KOPT-K1 (cell line): Measurements from ENCODE around the gene SMG7.

Source experiments
- H3K27ac ChIP-seq: fragments of 200-600 bp; sonication (generic); 2 replicates; pipeline ENCODE4 v1.5.1; 2016; ENCODE audit warnings: antibody characterized with exemption, mild to moderate bottlenecking, low read depth, low read length; ENCODE audit not compliant: poor library complexity, severe bottlenecking
- H3K36me3 ChIP-seq: fragments of 200-600 bp; sonication (generic); 2 replicates; pipeline ENCODE4 v1.5.1; 2017; ENCODE audit warnings: antibody characterized with exemption, mild to moderate bottlenecking, low read length, moderate library complexity; ENCODE audit not compliant: insufficient read depth
- H3K9me3 ChIP-seq: fragments of 200-600 bp; sonication (generic); 2 replicates; pipeline ENCODE4 v1.5.1; 2017; ENCODE audit warnings: antibody characterized with exemption, low read length, mild to moderate bottlenecking; ENCODE audit not compliant: insufficient read depth, poor library complexity, severe bottlenecking

SMG7 gene

GRCh38 chr1:183515002-183515689 is 42.8 kb downstream of the SMG7 start:
- H3K27ac ChIP-seq, result no peak overlapping the region
- H3K9me3 ChIP-seq, result no peaks in the 10 kb centered on the region
- peaks cover 65% of the 10 kb centered on the region for H3K36me3 ChIP-seq

DNA sequence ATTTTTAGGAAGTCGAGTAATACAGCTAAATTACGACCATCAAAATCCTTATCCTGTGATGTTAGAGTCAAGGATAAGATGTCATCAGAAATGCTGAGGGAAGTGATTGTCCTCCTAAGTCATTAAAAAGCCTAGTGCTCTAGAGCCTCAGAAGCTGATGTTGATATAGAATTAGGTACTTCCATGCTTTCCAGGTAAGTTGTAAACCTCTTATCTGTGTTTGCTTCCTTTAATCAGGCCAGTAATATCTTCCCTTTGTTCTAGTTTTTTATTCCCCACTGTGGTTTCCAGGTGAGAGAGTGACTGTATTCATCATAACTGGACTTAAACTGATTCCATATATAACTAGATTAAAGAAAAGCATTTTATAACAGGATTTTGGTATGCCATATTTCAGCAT is 44.4 kb downstream of the SMG7 start:
- Histone ChIP-seq H3K27ac (no peak overlapping the region), H3K9me3 (no peaks in the 10 kb centered on the region), H3K36me3 (peaks cover 80% of the 10 kb centered on the region)

DNA sequence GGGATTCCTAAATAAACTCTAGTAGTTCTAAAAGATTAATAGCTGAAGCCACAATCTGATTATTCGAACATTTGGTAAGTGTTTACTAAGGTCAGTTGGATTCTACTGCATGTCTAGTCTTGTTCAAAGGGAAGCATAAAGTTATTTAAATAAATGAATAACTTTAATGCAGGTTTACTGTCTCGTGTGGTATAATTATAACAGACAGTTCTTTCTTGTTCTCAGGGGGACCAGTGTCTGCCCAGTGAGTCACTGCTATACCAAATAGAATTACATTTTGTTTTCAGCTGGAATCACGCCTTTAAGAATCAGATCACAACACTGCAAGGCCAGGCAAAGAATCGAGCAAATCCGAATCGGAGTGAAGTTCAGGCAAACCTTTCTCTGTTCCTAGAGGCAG is 45.1 kb downstream of the SMG7 start:
- no peaks in the 10 kb centered on the region for H3K9me3 ChIP-seq
- no peak overlapping the region for H3K27ac ChIP-seq
- H3K36me3 ChIP-seq, result peaks cover 87% of the 10 kb centered on the region

- Histone ChIP-seq H3K9me3 (no peaks in the 10 kb centered on the region), H3K36me3 (peaks cover 98% of the 10 kb centered on the region)
Observed at GRCh38 chr1:183520379-183520778, 48.1 kb downstream of the SMG7 start.

DNA sequence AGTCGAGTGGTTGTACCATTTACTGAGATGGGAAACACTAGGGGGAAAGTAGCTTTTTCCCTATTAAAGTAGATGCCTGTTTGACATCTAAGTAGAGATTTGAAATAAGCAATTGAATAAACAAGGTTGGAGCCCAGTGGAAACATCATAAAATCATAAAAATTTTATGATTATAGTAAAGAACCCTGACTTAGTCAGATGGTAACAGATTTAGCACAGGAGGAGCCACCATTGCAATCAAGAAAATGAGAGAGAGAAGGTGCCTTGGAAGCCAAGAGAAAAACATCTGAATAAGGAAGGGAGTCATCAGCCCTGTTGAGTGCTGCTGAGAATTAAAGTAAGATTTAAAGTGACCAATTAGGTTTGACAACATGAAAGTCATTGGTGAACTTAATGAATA is 49.8 kb downstream of the SMG7 start:
- Histone ChIP-seq H3K27ac (no peak overlapping the region), H3K9me3 (no peaks in the 10 kb centered on the region), H3K36me3 (peaks cover 97% of the 10 kb centered on the region)

More at GRCh38 chr1:183520379-183520778, 48.1 kb downstream of the SMG7 start:
- no peak overlapping the region for H3K27ac ChIP-seq

DNA sequence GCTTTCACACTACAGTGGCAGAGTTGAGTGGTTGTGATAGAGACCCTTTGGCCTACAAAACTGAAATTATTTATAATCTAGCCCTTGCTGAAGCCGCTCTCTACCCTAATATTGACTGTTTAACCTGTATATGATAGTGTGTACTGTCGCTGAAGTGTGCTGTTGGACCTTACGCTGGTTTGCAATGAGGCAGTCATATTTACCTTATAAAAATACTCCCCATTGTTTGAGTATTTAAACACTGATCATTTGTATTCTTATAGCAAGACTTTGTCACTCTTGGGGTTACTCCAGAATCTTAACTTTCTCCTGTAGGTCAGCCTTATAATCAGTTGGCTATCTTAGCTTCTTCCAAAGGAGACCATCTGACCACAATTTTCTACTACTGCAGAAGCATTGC is 56.3 kb downstream of the SMG7 start:
- H3K9me3 ChIP-seq, result no peaks in the 10 kb centered on the region
- H3K36me3 ChIP-seq, result peaks cover 98% of the 10 kb centered on the region
- no peak overlapping the region for H3K27ac ChIP-seq

GRCh38 chr1:183533617-183534174 is 61.4 kb downstream of the SMG7 start:
- no peaks in the 10 kb centered on the region for H3K9me3 ChIP-seq
- H3K27ac ChIP-seq, result no peak overlapping the region
- peaks cover 100% of the 10 kb centered on the region for H3K36me3 ChIP-seq

- Histone ChIP-seq H3K9me3 (no peaks in the 10 kb centered on the region), H3K27ac (no peak overlapping the region), H3K36me3 (peaks cover 100% of the 10 kb centered on the region)
Observed at GRCh38 chr1:183537405-183537804, 65.1 kb downstream of the SMG7 start.

DNA sequence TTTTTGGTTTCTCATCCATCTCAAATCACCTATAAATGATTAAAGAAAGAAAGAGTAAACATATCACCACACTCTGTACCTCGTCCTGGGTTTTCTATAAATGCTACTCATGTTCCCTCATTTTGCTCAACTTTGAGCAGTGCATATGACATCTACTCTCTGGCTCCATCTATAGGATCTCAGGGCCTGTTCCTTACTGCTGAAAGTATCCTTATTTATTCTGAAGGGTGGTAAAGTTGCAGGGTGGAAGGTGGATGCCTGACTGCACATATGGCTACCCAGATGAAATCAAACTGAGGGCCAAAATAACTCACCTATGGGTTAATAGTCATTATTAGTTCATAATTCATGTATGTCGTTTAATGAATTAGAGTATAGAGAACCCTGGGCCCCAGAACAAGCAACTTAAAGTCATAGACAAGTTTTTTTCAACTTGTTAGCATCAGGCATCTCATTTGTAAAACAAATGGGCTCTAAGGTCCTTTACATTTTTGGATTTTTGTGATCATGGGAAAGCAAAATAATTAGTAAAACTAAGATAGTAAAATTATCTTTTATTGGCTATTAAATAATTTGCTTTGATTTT is 71.4 kb downstream of the SMG7 start:
- peaks cover 100% of the 10 kb centered on the region for H3K36me3 ChIP-seq
- H3K27ac ChIP-seq, result no peak overlapping the region
- no peaks in the 10 kb centered on the region for H3K9me3 ChIP-seq

GRCh38 chr1:183544598-183545297 is 72.4 kb downstream of the SMG7 start:
- Histone ChIP-seq H3K27ac (no peak overlapping the region), H3K36me3 (peaks cover 100% of the 10 kb centered on the region), H3K9me3 (no peaks in the 10 kb centered on the region)

DNA sequence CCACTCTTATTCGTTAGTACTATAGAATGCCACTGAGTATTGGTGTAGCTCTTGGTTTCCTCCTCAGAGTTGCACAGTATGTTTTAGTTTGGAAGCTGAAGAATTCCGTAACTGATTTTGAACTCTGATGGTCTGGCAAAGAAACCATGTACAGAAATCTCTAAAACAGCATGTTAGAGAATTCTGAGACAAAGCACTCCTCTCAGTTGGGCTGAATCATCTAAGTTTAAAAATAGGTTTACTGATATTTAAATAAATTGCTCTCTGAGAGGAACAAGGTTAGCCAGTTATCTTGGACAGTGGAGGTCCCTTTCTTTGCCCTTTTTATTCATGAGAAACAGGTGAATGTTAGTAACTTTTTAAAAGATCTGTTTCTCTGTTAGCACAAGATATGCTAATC is 74.1 kb downstream of the SMG7 start:
- no peaks in the 10 kb centered on the region for H3K9me3 ChIP-seq
- no peak overlapping the region for H3K27ac ChIP-seq
- H3K36me3 ChIP-seq, result peaks cover 100% of the 10 kb centered on the region

DNA sequence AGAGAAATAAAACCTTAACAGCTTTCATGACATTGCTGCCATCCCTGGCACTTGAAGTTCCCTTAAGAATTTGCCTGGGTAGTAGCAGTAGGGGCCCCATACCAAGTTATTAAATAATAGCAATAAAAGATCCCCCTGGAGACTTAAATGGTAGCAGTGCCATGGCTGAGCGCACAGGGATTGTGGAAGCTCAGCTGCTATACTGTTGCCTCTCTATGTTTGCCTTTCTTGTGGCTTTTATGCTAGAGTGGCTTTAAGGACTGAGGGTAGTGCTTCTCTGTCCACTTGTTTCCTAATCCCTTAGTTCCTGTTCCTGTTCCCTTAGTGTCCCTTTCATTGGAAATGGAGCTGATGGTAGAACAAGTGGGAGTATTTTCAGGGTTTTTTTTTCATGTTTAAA is 75.8 kb downstream of the SMG7 start:
- Histone ChIP-seq H3K36me3 (peaks cover 100% of the 10 kb centered on the region), H3K27ac (no peak overlapping the region), H3K9me3 (no peaks in the 10 kb centered on the region)

GRCh38 chr1:183550915-183551314 is 78.6 kb downstream of the SMG7 start:
- H3K36me3 ChIP-seq, result peaks cover 100% of the 10 kb centered on the region
- no peaks in the 10 kb centered on the region for H3K9me3 ChIP-seq
- H3K27ac ChIP-seq, result no peak overlapping the region

- Histone ChIP-seq H3K27ac (no peak overlapping the region), H3K36me3 (peaks cover 100% of the 10 kb centered on the region), H3K9me3 (no peaks in the 10 kb centered on the region)
Observed at GRCh38 chr1:183551924-183552323, 79.6 kb downstream of the SMG7 start.

DNA sequence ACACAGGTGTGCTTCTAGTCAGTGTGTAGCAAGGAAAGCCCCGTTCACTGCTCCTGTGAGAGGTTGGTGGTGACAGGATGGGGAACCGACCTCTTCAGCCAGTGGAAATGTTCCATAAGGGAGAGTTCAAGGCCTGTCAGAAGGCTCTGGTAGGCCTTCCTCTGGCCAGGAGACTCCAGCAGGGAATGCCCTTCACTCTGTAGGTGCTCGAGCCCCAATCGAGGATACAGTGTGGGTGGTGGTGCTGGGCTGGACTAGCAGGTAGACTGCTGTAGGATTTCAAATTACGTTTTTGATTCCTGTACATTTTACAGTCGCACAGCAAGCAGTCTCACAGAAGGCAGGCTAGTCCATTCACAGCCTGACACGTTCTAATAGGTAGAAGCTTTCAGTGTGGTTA is 80.1 kb downstream of the SMG7 start:
- H3K36me3 ChIP-seq, result peaks cover 100% of the 10 kb centered on the region
- H3K27ac ChIP-seq, result no peak overlapping the region
- H3K9me3 ChIP-seq, result no peaks in the 10 kb centered on the region
